Natural killer cell (primary cell): ENCODE results near the gene FIG4. TPM values are rescaled to one million over a fixed set of nuclear protein-coding genes. Genes with fewer than 3 reads are reported as not detected.
"Not testable (repeated sequence)": the region's sequence is repeated elsewhere in the genome, so short reads cannot be mapped to it uniquely, and the experiment has no call there.

Source experiments
- ATAC-seq, 3 donors: fragments of 150-1000 bp in 2 of 3; fragments of 200-7000 bp in 1 of 3; cut with Tn5 transposase; 1 replicate in 1 of 3; 2 replicates in 2 of 3; pipeline ENCODE4 v1.10.0; 2021; ENCODE audit warnings: mild to moderate bottlenecking in 2 of 3, moderate library complexity in 2 of 3
- DNase-seq, 2 donors: peaks; one replicate each; pipeline versions ENCODE4 v3.0.0 to v3.0.0-alpha.2; 2013 to 2021; ENCODE audit warnings: mixed read lengths in 1 of 2
- H3K27ac ChIP-seq: one replicate; pipeline ENCODE4 v1.5.1; 2013; ENCODE audit warnings: mild to moderate bottlenecking, low read length
- H3K27me3 ChIP-seq: one replicate; pipeline ENCODE4 v1.6.1; 2013; ENCODE audit warnings: low read length; ENCODE audit not compliant: control insufficient read depth, insufficient read depth
- H3K36me3 ChIP-seq: one replicate; pipeline ENCODE4 v1.6.1; 2013; ENCODE audit warnings: low read length; ENCODE audit not compliant: control insufficient read depth, insufficient read depth
- H3K4me1 ChIP-seq: one replicate; pipeline ENCODE4 v1.6.1; 2013; ENCODE audit warnings: low read length; ENCODE audit not compliant: control insufficient read depth, insufficient read depth
- H3K4me3 ChIP-seq: one replicate; pipeline ENCODE4 v1.5.1; 2013; ENCODE audit warnings: low read length
- H3K9me3 ChIP-seq: one replicate; pipeline ENCODE4 v1.6.1; 2013; ENCODE audit warnings: low read length; ENCODE audit not compliant: control insufficient read depth, insufficient read depth
- H3K27ac Mint-ChIP-seq, 2 donors: one replicate each; pipeline ENCODE4 v1.8.0; 2022; ENCODE audit warnings: mild to moderate bottlenecking in 2 of 2, mixed read lengths in 2 of 2, moderate library complexity in 1 of 2
- H3K27me3 Mint-ChIP-seq, 2 donors: one replicate each; pipeline ENCODE4 v1.8.0; 2022; ENCODE audit warnings: low read depth in 2 of 2, mixed read lengths in 2 of 2
- H3K36me3 Mint-ChIP-seq: one replicate; pipeline ENCODE4 v1.8.0; 2022; ENCODE audit warnings: mixed read lengths
- H3K4me1 Mint-ChIP-seq, 2 donors: one replicate each; pipeline ENCODE4 v1.8.0; 2022; ENCODE audit warnings: mixed read lengths in 2 of 2
- H3K4me3 Mint-ChIP-seq: one replicate; pipeline ENCODE4 v1.8.0; 2022; ENCODE audit warnings: mild to moderate bottlenecking, moderate library complexity, mixed read lengths
- H3K9me3 Mint-ChIP-seq, 2 donors: one replicate each; pipeline ENCODE4 v1.8.0; 2022; ENCODE audit warnings: mixed read lengths in 2 of 2
- CTCF ChIP-seq: fragments of 200-600 bp; IDR thresholded peaks from one replicate; pipeline ENCODE4 v1.8.0; 2022; ENCODE audit warnings: antibody characterized with exemption
- WGBS: methylation state at CpG from one replicate; pipeline ENCODE4 v1.1.7; 2013; ENCODE audit warnings: missing lambda C conversion rate; ENCODE audit not compliant: insufficient coverage; 5-methylcytosine and 5-hydroxymethylcytosine counted together
- intact Hi-C: fragments of 100-400 bp; cut with micrococcal nuclease; formaldehyde crosslinking; loops from one replicate; pipeline ENCODE4 v1.14.2; 2022
- total RNA-seq, 4 donors: library from RNA; stranded (reverse); fragments of 120-200 nt in 1 of 4; gene quantifications; one replicate each; pipeline versions ENCODE4 v1.2.3 to v1.2.4, GENCODE V29; 2013 to 2022

FIG4 gene
- total RNA-seq, 3 donors from 2014 or later (not counting 1 experiment from before 2014, with no cell fraction given) = 15.7 to 38.5 (median 20.7) TPM

- ATAC-seq (no peak), DNase-seq (no peak)
- 90% methylated on average over 2 of the region's 2 CpGs for WGBS
- Mint-ChIP-seq H3K9me3 (peaks cover 0 to 2% of the 10 kb centered on the region in 2 donors), H3K4me1 (no peaks in the 10 kb centered on the region), H3K4me3 (no peak overlapping the region), H3K36me3 (peaks cover 27% of the 10 kb centered on the region), H3K27ac (peak overlapping the region in 1 of 2 donors; percentile 3), H3K27me3 (no peaks in the 10 kb centered on the region)
- Histone ChIP-seq H3K9me3 (no peaks in the 10 kb centered on the region), H3K27me3 (no peaks in the 10 kb centered on the region), H3K36me3 (peaks cover 43% of the 10 kb centered on the region), H3K27ac (no peak overlapping the region), H3K4me3 (no peak overlapping the region), H3K4me1 (no peaks in the 10 kb centered on the region)
- TF ChIP-seq CTCF = no peak
- intact Hi-C loops = no loop called here
Observed at GRCh38 chr6:109738667-109739066, 47.6 kb downstream of the FIG4 start.

GRCh38 chr6:109739686-109740085, 48.6 kb downstream of the FIG4 start:
- Mint-ChIP-seq H3K27me3 (no peaks in the 10 kb centered on the region), H3K27ac (no peak overlapping the region), H3K9me3 (peaks cover 0 to 2% of the 10 kb centered on the region in 2 donors), H3K36me3 (peaks cover 27% of the 10 kb centered on the region), H3K4me1 (no peaks in the 10 kb centered on the region), H3K4me3 (no peak overlapping the region)
- intact Hi-C loops = no loop called here
- Histone ChIP-seq H3K27ac (no peak overlapping the region), H3K4me1 (no peaks in the 10 kb centered on the region), H3K9me3 (no peaks in the 10 kb centered on the region), H3K4me3 (no peak overlapping the region), H3K36me3 (peaks cover 48% of the 10 kb centered on the region), H3K27me3 (no peaks in the 10 kb centered on the region)
- no peak for TF ChIP-seq CTCF
- ATAC-seq (no peak), DNase-seq (no peak)
- 100% methylated on average over 2 of the region's 3 CpGs for WGBS

GRCh38 chr6:109740787-109741186, 49.7 kb downstream of the FIG4 start:
- Mint-ChIP-seq H3K36me3 (peaks cover 27% of the 10 kb centered on the region), H3K27ac (peak overlapping the region in 1 of 2 donors; percentile 7), H3K4me3 (no peak overlapping the region), H3K27me3 (no peaks in the 10 kb centered on the region), H3K9me3 (peaks cover 0 to 2% of the 10 kb centered on the region in 2 donors), H3K4me1 (no peaks in the 10 kb centered on the region)
- intact Hi-C loops = no loop called here
- Histone ChIP-seq H3K36me3 (peaks cover 39% of the 10 kb centered on the region), H3K9me3 (no peaks in the 10 kb centered on the region), H3K27me3 (no peaks in the 10 kb centered on the region), H3K27ac (no peak overlapping the region), H3K4me1 (no peaks in the 10 kb centered on the region), H3K4me3 (no peak overlapping the region)
- WGBS = 79% methylated on average over 7 of the region's 7 CpGs
- ATAC-seq (peak in 1 of 3 donors; percentile 30), DNase-seq (no peak)
- no peak for TF ChIP-seq CTCF

- no peaks in the 10 kb centered on the region for H3K9me3 ChIP-seq
Observed at GRCh38 chr6:109743739-109744138, 52.6 kb downstream of the FIG4 start.

GRCh38 chr6:109744779-109745178, 53.7 kb downstream of the FIG4 start:
- intact Hi-C loops, H3K9me3 Mint-ChIP-seq, H3K27me3 ChIP-seq, H3K4me3 Mint-ChIP-seq, H3K27ac Mint-ChIP-seq, H3K9me3 ChIP-seq, H3K4me1 Mint-ChIP-seq, H3K27ac ChIP-seq, DNase-seq, H3K4me3 ChIP-seq, H3K4me1 ChIP-seq, ATAC-seq, H3K27me3 Mint-ChIP-seq: not testable (repeated sequence)
- H3K36me3 ChIP-seq = peaks cover 18% of the 10 kb centered on the region
- WGBS = 93% methylated on average over 2 of the region's 3 CpGs
- H3K36me3 Mint-ChIP-seq = peaks cover 14% of the 10 kb centered on the region

More at GRCh38 chr6:109743739-109744138, 52.6 kb downstream of the FIG4 start:
- WGBS = 100% methylated on average over 2 of the region's 2 CpGs
- Mint-ChIP-seq H3K27me3 (no peaks in the 10 kb centered on the region), H3K4me1 (no peaks in the 10 kb centered on the region), H3K36me3 (peaks cover 21% of the 10 kb centered on the region), H3K27ac (no peak overlapping the region), H3K4me3 (no peak overlapping the region), H3K9me3 (peaks cover 0 to 2% of the 10 kb centered on the region in 2 donors)
- Histone ChIP-seq H3K27ac (no peak overlapping the region), H3K27me3 (no peaks in the 10 kb centered on the region), H3K4me1 (no peaks in the 10 kb centered on the region), H3K36me3 (peaks cover 18% of the 10 kb centered on the region), H3K4me3 (no peak overlapping the region)
- intact Hi-C loops = no loop called here
- ATAC-seq = no peak
- no peak for TF ChIP-seq CTCF
- DNase-seq = no peak
